HG02981 (cell line): Measurements from ENCODE around the gene SUSD5.

ENCODE experiments used
- ATAC-seq: cut with Tn5 transposase; IDR thresholded peaks from one replicate; pipeline ENCODE4 v1.9.1; 2021; ENCODE audit warnings: mild to moderate bottlenecking, moderate library complexity; ENCODE audit not compliant: unreplicated experiment

Gene SUSD5

GRCh38 chr3:33218446-33219174 lies at the start of gene SUSD5:
SUSD5 (minus strand) TSS chr3:33218810; CDS start chr3:33218797, 13 bp downstream.
- no peak for ATAC-seq

GRCh38 chr3:33260104-33260503 lies 41.5 kb upstream of the SUSD5 start:
- no peak for ATAC-seq

DNA sequence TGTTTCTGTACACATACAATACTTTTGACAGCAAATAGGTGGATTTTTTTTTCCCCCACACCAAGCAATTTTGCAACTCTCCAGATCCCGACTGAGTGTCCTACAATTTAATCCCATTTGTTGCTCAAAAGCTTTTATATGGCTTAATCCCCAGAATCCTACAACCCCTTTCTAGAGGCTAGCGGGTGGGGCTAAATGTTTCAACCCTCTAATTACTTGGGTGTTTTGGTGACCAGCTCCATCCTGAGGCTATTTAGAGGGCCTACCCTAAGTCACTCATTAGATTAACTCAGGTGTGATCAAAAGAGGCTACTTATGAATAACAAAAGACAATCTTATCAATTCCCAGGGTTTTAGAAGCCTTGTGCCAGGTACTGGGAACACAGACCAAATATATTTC lies 37.6 kb upstream of the SUSD5 start:
- no peak for ATAC-seq

- ATAC-seq, result no peak
Observed at GRCh38 chr3:33250712-33251111, 32.1 kb upstream of the SUSD5 start.

DNA sequence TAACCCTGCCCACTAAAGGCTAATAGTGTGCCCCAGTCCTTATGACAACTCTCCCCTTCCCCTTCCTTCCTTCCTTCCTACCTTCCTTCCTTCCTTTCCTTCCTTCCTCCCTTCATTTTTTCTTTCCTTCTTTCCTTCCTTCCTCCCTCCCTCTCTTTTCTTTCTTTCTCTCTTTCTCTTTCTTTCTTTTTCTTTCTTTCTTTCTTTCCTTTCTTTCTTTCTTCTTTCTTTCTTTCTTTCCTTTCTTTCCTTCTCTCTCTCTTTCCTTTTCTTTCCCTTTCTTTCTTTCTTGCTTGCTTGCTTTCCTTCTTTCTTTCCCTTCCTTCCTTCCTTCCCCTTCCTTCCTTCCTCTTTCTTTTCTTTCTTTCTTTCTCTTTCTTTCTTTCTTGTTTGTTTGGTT lies 28.2 kb upstream of the SUSD5 start:
- no peak for ATAC-seq

GRCh38 chr3:33240261-33240660 lies 21.7 kb upstream of the SUSD5 start:
- no peak for ATAC-seq

- no peak for ATAC-seq
Observed at GRCh38 chr3:33238923-33239322, 20.3 kb upstream of the SUSD5 start.

- ATAC-seq, result no peak
Observed at GRCh38 chr3:33237439-33237838, 18.8 kb upstream of the SUSD5 start.

GRCh38 chr3:33236005-33236404 lies 17.4 kb upstream of the SUSD5 start:
- no peak for ATAC-seq

DNA sequence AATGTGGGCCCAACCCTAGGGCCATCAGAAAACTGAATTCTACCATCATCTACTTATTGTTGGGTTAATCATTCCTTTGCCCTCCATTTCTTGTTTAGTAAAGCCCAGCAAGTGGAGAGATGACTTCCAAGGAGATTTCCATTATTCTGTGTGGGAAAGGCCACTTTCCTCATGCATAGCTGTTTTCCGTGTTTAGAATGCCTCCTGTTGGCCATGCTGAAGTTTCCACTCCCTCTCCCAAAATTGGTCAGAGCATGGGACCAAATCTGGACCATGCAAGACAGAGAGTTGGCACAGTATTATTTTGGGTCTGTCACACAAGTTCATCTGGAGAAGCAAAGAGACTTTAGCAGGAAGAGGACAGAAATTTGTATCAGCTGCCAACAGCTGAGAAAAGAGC lies 15.3 kb upstream of the SUSD5 start:
- ATAC-seq, result no peak

GRCh38 chr3:33231756-33232465 lies 13.3 kb upstream of the SUSD5 start:
- ATAC-seq, result no peak

DNA sequence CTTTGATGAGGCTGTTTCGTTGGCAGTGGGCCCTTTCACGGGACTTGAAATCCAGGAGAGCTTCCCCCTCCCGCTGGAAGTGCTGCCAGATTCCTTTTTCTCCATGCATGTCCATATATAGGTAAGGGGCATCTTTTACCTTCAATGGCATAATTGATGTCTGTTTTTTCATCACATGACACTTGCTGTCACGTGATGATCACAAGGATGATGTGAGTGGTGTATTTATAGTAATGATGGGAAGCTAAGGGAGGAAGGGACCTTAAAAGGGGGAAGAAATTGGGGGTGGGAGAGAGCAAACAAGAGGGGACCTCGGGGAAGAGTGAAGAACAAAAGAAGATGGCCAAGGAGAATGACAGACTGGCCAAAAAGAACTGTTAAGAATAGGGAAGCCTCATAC lies 11.3 kb upstream of the SUSD5 start:
- no peak for ATAC-seq

GRCh38 chr3:33229066-33229465 lies 10.5 kb upstream of the SUSD5 start:
- no peak for ATAC-seq

DNA sequence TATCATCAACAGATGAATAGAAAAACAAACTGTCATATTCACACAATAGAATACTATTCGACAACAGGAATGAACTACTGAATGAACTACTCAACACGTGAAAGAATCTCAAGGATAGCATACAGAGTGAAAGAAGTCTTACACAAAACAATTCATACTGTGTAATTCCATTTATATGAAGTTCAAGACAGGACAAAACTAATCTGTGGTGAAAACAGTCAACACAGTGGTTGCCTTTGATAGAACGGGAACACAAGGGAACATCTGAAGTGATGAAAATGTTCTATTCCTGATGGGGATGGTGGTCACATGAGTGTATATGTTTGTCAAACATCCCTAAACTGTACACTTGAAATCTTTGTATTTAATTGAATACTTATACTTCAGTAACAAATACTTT lies 2.6 kb upstream of the SUSD5 start:
- ATAC-seq, result no peak

DNA sequence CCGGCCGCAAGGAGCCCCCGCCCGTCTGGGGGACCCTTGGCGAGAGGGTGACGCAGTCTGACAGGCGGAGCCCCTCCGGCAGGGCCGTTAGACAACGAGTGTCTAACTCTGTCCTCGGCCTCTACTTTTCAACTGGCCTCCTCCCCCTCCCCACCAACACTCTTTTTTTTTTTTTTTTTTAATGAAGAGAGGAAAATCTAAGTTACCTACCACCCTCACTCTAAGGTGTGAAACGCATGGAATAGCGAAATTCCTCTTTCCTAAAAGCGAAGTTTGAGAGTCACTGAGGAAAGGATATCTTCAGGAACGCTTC lies 521 bp upstream of the SUSD5 start:
- no peak for ATAC-seq

DNA sequence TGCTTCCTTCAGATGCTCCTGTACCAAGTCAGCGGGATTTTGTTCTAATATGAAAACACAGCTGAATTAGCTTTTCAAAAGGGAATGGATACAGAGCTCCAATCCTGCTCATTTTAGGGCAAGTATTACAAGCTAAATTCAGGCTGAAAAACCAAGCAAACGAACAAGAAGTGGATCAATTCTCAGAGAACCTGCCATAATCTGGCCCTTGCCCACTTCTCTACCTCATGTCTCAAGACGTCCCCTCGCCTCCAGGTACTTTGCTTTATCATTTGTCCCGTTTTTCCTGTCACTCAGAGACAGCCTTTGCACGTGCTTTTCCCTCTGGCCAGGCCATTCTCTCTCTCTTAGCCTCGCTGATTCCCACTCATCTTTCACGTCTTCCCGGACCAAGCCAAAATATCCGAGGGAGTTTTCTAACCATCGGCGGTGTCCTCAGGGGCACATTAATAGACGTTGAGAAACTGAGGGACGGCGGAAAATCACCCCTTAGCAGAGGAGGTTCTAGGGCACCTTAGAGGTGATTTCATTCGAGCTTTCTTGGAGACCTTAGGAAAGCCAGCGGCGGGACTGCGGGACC lies 654 bp downstream of the SUSD5 start:
- no peak for ATAC-seq

DNA sequence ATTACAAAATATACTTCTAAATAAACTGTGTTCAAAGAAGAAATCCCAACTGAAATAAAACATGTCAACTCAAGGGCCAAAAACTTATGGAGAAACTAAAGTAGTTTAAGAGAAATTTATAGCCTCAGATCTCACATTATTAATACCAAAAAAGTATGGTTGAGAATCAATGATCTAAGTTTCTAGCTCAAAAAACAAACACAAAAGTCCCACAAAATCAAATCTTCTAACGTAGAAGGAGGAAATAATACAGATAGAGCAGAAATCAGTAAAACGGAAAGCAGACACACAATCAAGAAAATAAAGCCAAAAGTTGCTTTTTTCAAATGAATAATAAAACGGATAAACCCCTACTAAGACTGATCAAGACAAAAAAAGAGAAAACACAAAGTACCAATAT lies 2.9 kb downstream of the SUSD5 start:
- no peak for ATAC-seq

DNA sequence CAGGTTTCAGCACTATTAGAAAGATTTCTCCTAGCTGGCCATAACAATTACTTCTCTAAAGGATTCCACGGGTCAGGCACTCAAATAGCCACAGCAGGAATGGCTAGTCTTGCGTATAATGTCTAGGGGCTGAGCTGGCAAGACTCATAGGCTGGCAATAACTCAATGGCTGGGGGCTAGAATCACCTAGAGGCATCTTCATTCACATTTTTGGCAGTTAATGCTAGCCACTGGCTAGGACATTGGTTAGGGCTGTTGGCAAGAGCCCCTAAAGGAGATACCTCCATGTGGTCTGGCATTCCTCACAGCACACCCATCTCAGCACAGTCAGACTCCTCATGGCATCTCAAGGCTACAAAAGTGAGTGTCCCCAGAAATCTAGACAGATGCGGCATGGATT lies 6.2 kb downstream of the SUSD5 start:
- no peak for ATAC-seq

DNA sequence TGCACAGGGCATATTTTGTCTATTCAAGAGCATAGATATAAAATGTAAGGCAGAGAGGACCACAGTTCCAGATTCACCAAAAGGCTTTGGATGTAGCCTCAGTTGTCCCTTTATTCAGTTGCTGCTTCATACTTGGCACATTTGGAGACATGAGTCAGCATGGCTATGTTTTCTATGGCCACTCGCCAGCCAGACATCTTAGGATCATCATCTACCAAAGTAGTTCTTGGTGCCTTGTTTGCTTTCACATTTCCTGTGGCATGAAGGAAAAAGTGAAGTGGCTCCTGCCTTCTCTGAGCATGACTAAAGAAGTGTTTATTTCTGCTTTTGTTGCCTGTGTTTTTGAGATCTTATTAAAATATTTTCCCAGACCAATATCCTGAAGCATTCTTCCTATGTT lies 7.2 kb downstream of the SUSD5 start:
- no peak for ATAC-seq

DNA sequence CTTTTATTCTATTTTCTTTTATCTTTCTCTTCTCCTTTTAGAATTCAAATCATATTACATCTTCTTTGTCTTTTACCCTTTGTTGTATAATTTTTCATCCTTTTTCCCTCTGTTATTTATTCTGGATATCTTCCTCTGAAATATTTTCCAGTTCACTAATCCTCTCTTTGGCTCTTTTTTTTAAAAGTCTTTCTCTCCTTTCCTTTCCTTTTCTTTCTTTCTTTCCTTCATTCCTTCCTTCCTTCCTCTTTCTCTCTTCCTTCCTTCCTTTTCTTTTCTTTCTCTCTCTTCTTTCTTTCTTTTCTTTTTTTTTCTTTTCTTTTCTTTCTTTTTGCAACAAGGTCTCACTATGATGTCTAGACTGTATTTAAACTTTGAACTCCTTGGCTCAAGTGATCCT lies 9.3 kb downstream of the SUSD5 start:
- ATAC-seq, result no peak

- no peak for ATAC-seq
Observed at GRCh38 chr3:33202711-33203457, 15.7 kb downstream of the SUSD5 start.

- ATAC-seq, result no peak
Observed at GRCh38 chr3:33201195-33201594, 17.4 kb downstream of the SUSD5 start.
